HG02798 (cell line): ENCODE data around the gene ZFP92.

Experiments
- ATAC-seq: cut with Tn5 transposase; IDR thresholded peaks from one replicate; pipeline ENCODE4 v1.9.1; 2021; ENCODE audit warnings: mild to moderate bottlenecking; ENCODE audit not compliant: unreplicated experiment, poor library complexity

ZFP92 gene

GRCh38 chrX:153406903-153407302 lies 4.4 kb upstream of the ZFP92 start:
- no peak for ATAC-seq

GRCh38 chrX:153407736-153408135 lies 3.5 kb upstream of the ZFP92 start:
- ATAC-seq: no peak

- no peak for ATAC-seq
Observed at GRCh38 chrX:153408221-153408721, 3.0 kb upstream of the ZFP92 start.

- no peak for ATAC-seq
Observed at GRCh38 chrX:153408871-153409351, 2.4 kb upstream of the ZFP92 start.

GRCh38 chrX:153409414-153410101 lies 1.7 kb upstream of the ZFP92 start:
- ATAC-seq: no peak

- no peak for ATAC-seq
Observed at GRCh38 chrX:153410373-153410772, 899 bp upstream of the ZFP92 start.

GRCh38 chrX:153410888-153411254 lies 401 bp upstream of the ZFP92 start:
- ATAC-seq: no peak

GRCh38 chrX:153411988-153412574 lies 809 bp downstream of the ZFP92 start:
- ATAC-seq: no peak

GRCh38 chrX:153412746-153413720 lies 1.8 kb downstream of the ZFP92 start:
- ATAC-seq: no peak

GRCh38 chrX:153413731-153414130 lies 2.5 kb downstream of the ZFP92 start:
- no peak for ATAC-seq

- no peak for ATAC-seq
Observed at GRCh38 chrX:153414856-153415510, 3.7 kb downstream of the ZFP92 start.

- no peak for ATAC-seq
Observed at GRCh38 chrX:153416781-153417450, 5.6 kb downstream of the ZFP92 start.

- no peak for ATAC-seq
Observed at GRCh38 chrX:153417637-153418036, 6.4 kb downstream of the ZFP92 start.

GRCh38 chrX:153420851-153421599 lies 9.8 kb downstream of the ZFP92 start:
- no peak for ATAC-seq

- ATAC-seq: no peak
Observed at GRCh38 chrX:153421856-153422255, 10.6 kb downstream of the ZFP92 start.

GRCh38 chrX:153423652-153424051 lies 12.4 kb downstream of the ZFP92 start:
- no peak for ATAC-seq

GRCh38 chrX:153426204-153426603 lies 14.9 kb downstream of the ZFP92 start:
- ATAC-seq: no peak

GRCh38 chrX:153430796-153431195 lies 19.5 kb downstream of the ZFP92 start:
- no peak for ATAC-seq

GRCh38 chrX:153433161-153433680 lies 21.9 kb downstream of the ZFP92 start:
- ATAC-seq: no peak
